Right atrium auricular region (tissue), 2 donors: ENCODE measurements around the gene LCT. TPM values are rescaled to one million over a fixed set of nuclear protein-coding genes. Genes with fewer than 3 reads are reported as not detected.
"Not testable (repeated sequence)": the region's sequence is repeated elsewhere in the genome, so short reads cannot be mapped to it uniquely, and the experiment has no call there.

ENCODE experiments used
- DNase-seq: peaks from one replicate; pipeline ENCODE4 v3.0.0-alpha.2; 2019; ENCODE audit warnings: low spot score
- H3K27ac ChIP-seq, 2 donors: fragments of 200-600 bp; sonication (generic); 1 replicate in 1 of 2; 2 replicates in 1 of 2; pipeline ENCODE4 v1.5.1; 2016 to 2019
- H3K27me3 ChIP-seq, 2 donors: fragments of 200-600 bp; sonication (generic); one replicate each; pipeline versions ENCODE4 v1.5.1 to v1.6.0; 2017 to 2019
- H3K36me3 ChIP-seq: fragments of 200-600 bp; sonication (generic); one replicate; pipeline ENCODE4 v1.5.1; 2016
- H3K4me1 ChIP-seq, 2 donors: fragments of 200-600 bp; sonication (generic); one replicate each; pipeline versions ENCODE4 v1.5.1 to v1.6.0; 2017 to 2019
- H3K4me3 ChIP-seq, 2 donors: fragments of 200-600 bp; sonication (generic); 1 replicate in 1 of 2; 2 replicates in 1 of 2; pipeline ENCODE4 v1.5.1; 2017 to 2019; ENCODE audit warnings: mild to moderate bottlenecking in 1 of 2, moderate library complexity in 1 of 2
- H3K9me3 ChIP-seq, 2 donors: fragments of 200-600 bp; sonication (generic); one replicate each; pipeline ENCODE4 v1.5.1; 2019
- total RNA-seq, 2 donors: library from RNA; depleted of rRNA; stranded (reverse); fragments of >200 nt; gene quantifications; one replicate each; pipeline ENCODE4 v1.1.0, GENCODE V29; 2016
- TF ChIP-seq, protein P1 (sequence below), 2 donors: fragments of 200-600 bp; sonication (generic); IDR thresholded peaks; one replicate each; pipeline ENCODE4 v1.5.1; 2019; ENCODE audit warnings: antibody characterized with exemption in 2 of 2

Gene LCT
- total RNA-seq, 2 donors from 2014 or later, result not detected

DNA sequence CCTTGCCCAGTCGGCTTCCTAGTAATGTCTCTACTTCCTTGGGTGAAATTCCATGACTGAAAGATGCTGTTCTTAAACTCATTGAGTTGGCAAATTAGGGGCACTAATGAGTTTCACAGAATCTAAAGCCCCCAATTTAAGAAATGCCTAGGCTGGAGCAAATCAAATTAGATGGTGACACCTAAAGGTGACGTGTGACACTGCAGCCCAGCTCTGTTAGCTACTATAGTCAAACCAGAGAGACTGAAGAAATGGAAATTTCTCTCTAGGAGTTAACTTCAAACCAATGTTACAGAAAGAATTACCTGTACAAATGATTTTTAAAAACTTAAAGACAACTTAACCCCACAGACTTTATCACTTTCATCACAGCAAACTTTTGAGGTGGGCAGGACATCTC, 37.2 kb downstream of the LCT start:
- H3K36me3 ChIP-seq, result no peaks in the 10 kb centered on the region
- no peak for DNase-seq
- peaks cover 0 to 15% of the 10 kb centered on the region in 2 donors for H3K4me1 ChIP-seq
- no peaks in the 10 kb centered on the region for H3K27me3 ChIP-seq
- TF ChIP-seq, protein P1, sequence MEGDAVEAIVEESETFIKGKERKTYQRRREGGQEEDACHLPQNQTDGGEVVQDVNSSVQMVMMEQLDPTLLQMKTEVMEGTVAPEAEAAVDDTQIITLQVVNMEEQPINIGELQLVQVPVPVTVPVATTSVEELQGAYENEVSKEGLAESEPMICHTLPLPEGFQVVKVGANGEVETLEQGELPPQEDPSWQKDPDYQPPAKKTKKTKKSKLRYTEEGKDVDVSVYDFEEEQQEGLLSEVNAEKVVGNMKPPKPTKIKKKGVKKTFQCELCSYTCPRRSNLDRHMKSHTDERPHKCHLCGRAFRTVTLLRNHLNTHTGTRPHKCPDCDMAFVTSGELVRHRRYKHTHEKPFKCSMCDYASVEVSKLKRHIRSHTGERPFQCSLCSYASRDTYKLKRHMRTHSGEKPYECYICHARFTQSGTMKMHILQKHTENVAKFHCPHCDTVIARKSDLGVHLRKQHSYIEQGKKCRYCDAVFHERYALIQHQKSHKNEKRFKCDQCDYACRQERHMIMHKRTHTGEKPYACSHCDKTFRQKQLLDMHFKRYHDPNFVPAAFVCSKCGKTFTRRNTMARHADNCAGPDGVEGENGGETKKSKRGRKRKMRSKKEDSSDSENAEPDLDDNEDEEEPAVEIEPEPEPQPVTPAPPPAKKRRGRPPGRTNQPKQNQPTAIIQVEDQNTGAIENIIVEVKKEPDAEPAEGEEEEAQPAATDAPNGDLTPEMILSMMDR (IDR thresholded peaks at IDR 0.05), result no peak
- no peak overlapping the region for H3K4me3 ChIP-seq
- H3K27ac ChIP-seq, result no peak overlapping the region
- peaks cover 0 to 8% of the 10 kb centered on the region in 2 donors for H3K9me3 ChIP-seq

DNA sequence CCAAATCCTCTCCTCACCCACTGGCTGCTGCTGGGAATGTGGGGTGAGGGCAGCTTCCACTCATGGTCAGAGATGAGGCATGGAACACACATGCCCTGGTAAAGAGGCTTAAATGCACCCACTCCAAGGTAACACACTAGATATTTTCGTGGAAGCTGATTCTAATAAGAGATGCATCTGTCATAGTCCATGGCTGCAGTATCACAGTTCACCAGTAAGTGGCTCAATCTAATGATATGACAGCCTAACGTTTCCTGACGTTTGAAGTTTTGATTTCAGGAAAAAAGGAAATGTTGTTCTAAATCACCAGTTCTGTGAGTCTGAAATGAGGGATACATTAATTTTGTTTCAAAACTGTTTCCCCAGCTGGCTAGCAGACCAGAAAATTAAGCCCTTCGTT, 38.2 kb downstream of the LCT start:
- no peaks in the 10 kb centered on the region for H3K36me3 ChIP-seq
- no peak for DNase-seq
- H3K27ac ChIP-seq, result no peak overlapping the region
- H3K9me3 ChIP-seq, result peaks cover 0 to 8% of the 10 kb centered on the region in 2 donors
- H3K27me3 ChIP-seq, result no peaks in the 10 kb centered on the region
- H3K4me1 ChIP-seq, result peaks cover 0 to 15% of the 10 kb centered on the region in 2 donors
- TF ChIP-seq, protein P1 (IDR thresholded peaks at IDR 0.05), result peak in 1 of 2 donors; percentile 37
- no peak overlapping the region for H3K4me3 ChIP-seq

DNA sequence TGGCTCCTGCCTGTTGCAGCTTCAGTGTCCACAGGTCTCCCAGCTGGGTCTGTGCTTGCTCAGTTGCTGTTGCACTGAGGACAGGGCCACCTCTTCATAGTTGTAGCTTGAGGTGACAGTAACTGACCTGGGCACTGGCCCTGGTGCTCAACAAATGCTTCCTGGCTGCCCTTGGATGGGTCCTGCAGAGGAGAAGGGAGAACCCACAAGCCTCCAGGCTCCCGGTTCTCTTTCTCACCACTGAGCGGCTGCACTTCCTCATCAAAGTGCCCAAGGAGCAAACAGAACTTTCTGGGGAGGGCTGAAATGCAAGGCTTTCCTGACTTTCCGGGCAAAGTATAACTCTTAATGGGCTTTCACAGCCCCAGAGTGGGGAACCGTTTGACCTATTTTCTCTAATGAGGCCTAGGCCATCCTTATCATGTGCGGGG, 38.7 kb downstream of the LCT start:
- Histone ChIP-seq H3K27ac (no peak overlapping the region), H3K27me3 (no peaks in the 10 kb centered on the region), H3K4me3 (no peak overlapping the region), H3K9me3 (peaks cover 0 to 8% of the 10 kb centered on the region in 2 donors), H3K4me1 (peaks cover 0 to 15% of the 10 kb centered on the region in 2 donors), H3K36me3 (no peaks in the 10 kb centered on the region)
- TF ChIP-seq, protein P1 (IDR thresholded peaks at IDR 0.05), result no peak
- no peak for DNase-seq

DNA sequence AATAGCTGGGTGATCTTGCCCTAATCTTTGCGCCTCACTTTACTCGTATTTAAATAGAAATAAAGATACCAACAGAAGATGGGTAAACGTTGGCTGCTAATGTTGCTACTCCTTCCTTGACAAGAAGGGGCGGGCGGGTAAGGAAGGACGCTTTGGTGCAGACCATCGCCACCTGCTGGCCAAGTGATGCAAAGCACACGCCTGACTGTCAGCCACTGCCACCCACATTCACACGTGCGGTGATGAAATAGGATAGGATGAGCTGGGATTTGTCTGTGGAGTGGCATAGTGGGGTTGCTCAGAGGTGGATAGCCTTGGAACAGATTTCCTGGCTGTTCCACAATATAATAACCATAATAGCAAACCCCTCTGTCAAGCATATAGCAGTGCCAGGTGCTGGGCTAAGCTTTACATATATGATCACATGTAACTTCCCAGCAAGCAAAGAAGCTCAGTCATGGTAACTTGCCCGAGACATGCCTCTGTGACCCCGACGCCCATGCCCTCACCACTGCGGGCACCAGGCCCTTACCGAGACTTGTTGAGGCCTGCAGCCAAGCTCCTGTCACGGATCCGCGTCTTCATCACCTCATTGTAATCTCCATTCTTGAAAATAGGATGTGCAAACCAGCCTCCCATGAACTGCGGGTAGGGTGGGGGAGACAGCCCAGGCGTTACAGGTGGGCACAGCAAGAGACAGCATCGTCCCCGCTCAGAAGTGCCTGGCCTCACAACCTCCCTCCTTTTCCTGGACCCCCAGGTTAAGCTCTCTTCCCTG, 39.3 kb downstream of the LCT start:
- Histone ChIP-seq H3K27ac (no peak overlapping the region), H3K36me3 (no peaks in the 10 kb centered on the region), H3K9me3 (peaks cover 0 to 8% of the 10 kb centered on the region in 2 donors), H3K27me3 (no peaks in the 10 kb centered on the region), H3K4me1 (peaks cover 0 to 15% of the 10 kb centered on the region in 2 donors), H3K4me3 (no peak overlapping the region)
- DNase-seq, result peak; percentile 78
- TF ChIP-seq, protein P1 (IDR thresholded peaks at IDR 0.05), result peak; percentile 78 to 87

DNA sequence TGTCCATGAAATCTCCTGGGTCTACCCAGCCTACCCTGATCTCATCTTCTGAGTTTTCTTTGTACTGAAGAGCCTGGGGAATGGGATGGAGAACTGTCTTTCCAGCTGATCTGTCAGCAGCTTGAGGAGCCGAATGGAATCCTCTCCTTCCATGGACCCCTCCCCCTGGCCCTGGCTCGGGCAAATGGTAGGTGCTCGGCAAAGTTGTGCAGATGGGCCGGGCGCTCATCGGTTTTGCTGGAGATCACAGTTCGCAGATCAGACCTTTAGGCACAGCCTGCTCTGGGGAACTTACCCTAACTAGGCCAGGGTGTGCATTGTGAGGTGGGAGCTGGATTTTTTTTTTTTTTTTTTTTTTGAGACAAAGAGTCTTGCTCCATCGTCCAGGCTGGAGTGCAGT, 40.4 kb downstream of the LCT start:
- H3K36me3 ChIP-seq, result no peaks in the 10 kb centered on the region
- peaks cover 0 to 8% of the 10 kb centered on the region in 2 donors for H3K9me3 ChIP-seq
- no peak overlapping the region for H3K4me3 ChIP-seq
- no peaks in the 10 kb centered on the region for H3K27me3 ChIP-seq
- TF ChIP-seq, protein P1 (IDR thresholded peaks at IDR 0.05), result no peak
- H3K4me1 ChIP-seq, result peaks cover 0 to 15% of the 10 kb centered on the region in 2 donors
- DNase-seq, result no peak
- no peak overlapping the region for H3K27ac ChIP-seq

DNA sequence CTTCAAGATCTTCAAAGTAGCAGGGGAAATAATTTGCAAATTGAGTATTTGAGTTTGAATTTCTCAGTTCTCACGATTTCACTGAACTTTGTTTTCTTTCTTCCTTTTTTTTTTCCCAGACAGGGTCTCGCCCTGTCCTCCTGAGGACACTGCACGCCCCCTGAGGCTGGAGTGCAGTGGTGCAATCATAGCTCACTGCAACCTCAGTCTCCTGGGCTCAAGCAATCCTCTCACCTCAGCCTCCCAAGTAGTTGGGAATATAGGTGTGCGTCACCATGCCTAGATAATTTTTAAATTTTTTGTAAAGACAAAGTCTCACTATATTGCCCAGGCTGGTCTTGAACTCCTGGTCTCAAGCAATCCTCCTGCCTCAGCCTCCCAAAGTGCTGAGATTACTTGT, 41.3 kb downstream of the LCT start:
- not testable (repeated sequence) for H3K27ac ChIP-seq, H3K4me3 ChIP-seq, H3K36me3 ChIP-seq, H3K27me3 ChIP-seq, H3K9me3 ChIP-seq, DNase-seq
- peaks cover 0 to 15% of the 10 kb centered on the region in 2 donors for H3K4me1 ChIP-seq
